Esophagus squamous epithelium (tissue), 5 donors: ENCODE results near the gene HSD17B4. TPM values are rescaled to one million over a fixed set of nuclear protein-coding genes. Genes with fewer than 3 reads are reported as not detected.
A peak's percentile ranks its signal among the peaks of the same experiment; 100 is the strongest.
"Not testable (repeated sequence)": the region's sequence is repeated elsewhere in the genome, so short reads cannot be mapped to it uniquely, and the experiment has no call there.

Experiments used
- DNase-seq: peaks from one replicate; lab custom pipeline; 2025; lab: John Stamatoyannopoulos, UW
- H3K27ac ChIP-seq, 4 donors: fragments of 200-600 bp; sonication (generic); one replicate each; pipeline ENCODE4 v1.5.1; 2016 to 2019; ENCODE audit warnings: mild to moderate bottlenecking in 1 of 4
- H3K27me3 ChIP-seq, 4 donors: fragments of 200-600 bp; sonication (generic); 1 replicate in 3 of 4; 2 replicates in 1 of 4; pipeline versions ENCODE4 v1.5.1 to v1.6.0; 2017 to 2021; ENCODE audit warnings: antibody characterized with exemption in 1 of 4
- H3K36me3 ChIP-seq, 3 donors: fragments of 200-600 bp; sonication (generic); one replicate each; pipeline ENCODE4 v1.5.1; 2016 to 2019
- H3K4me1 ChIP-seq, 3 donors: fragments of 200-600 bp; sonication (generic); one replicate each; pipeline ENCODE4 v1.5.1; 2017 to 2019
- H3K4me3 ChIP-seq, 4 donors: fragments of 200-600 bp; sonication (generic); 1 replicate in 3 of 4; 2 replicates in 1 of 4; pipeline ENCODE4 v1.5.1; 2016 to 2019; ENCODE audit warnings: mild to moderate bottlenecking in 2 of 4, moderate library complexity in 1 of 4
- H3K9me3 ChIP-seq, 3 donors: fragments of 200-600 bp; sonication (generic); one replicate each; pipeline ENCODE4 v1.5.1; 2016 to 2019
- POLR2A ChIP-seq, 4 donors: fragments of 450-650 bp; IDR thresholded peaks; one replicate each; pipeline ENCODE4 v1.6.1; 2017; ENCODE audit warnings: antibody characterized with exemption in 4 of 4, mild to moderate bottlenecking in 4 of 4, moderate library complexity in 3 of 4
- WGBS, 2 donors: methylation state at CpG; one replicate each; pipeline ENCODE4 v1.1.5; 2018; 5-methylcytosine and 5-hydroxymethylcytosine counted together
- intact Hi-C: fragments of 100-400 bp; cut with DNase I; formaldehyde crosslinking; loops from one replicate; pipeline ENCODE4 v1.15.0; 2022
- total RNA-seq, 4 donors: library from RNA; depleted of rRNA; stranded (reverse); fragments of >200 nt; gene quantifications; one replicate each; pipeline ENCODE4 v1.1.0, GENCODE V29; 2016
- TF ChIP-seq, protein P1 (sequence below), 6 experiments: fragments of 450-650 bp in 4 of 6; fragments of 200-600 bp in 2 of 6; sonication (generic) in 2 of 6; IDR thresholded peaks; one replicate each; pipeline ENCODE4 v1.5.1; 2016 to 2019; ENCODE audit warnings: antibody characterized with exemption in 6 of 6, mild to moderate bottlenecking in 4 of 6, moderate library complexity in 4 of 6
- donor health status: DM: yes; HTN: yes; CAD: no.

The HSD17B4 gene
- total RNA-seq, 4 donors from 2014 or later, result 108 to 216 (median 141) TPM

DNA sequence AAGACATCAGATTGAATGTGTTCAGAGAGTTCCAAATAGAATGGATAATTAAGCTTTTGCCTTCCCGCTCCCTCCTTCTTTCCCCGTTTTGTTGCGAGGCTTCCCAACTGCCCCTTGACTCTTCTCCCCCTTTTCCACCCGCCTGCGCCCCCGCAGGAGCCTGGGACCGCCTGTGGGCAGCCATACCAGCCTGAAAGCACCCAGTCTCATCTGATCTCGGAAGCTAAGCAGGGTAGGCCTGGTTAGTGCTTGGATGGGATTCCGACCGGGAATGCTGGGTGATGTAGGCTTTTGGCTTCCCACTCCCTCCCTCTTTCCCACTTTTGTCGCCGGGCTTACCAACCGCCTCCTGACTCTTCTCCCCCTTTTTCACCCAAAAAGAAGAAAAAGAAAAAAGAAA is 6.8 kb upstream of the HSD17B4 start:
- H3K27ac ChIP-seq, result no peak overlapping the region
- H3K9me3 ChIP-seq, result peaks cover 0 to 7% (median 0%) of the 10 kb centered on the region in 3 donors
- H3K4me3 ChIP-seq, result no peak overlapping the region
- no peaks in the 10 kb centered on the region for H3K36me3 ChIP-seq
- TF ChIP-seq POLR2A (IDR thresholded peaks at IDR 0.05), result no peak
- TF ChIP-seq, protein P1, sequence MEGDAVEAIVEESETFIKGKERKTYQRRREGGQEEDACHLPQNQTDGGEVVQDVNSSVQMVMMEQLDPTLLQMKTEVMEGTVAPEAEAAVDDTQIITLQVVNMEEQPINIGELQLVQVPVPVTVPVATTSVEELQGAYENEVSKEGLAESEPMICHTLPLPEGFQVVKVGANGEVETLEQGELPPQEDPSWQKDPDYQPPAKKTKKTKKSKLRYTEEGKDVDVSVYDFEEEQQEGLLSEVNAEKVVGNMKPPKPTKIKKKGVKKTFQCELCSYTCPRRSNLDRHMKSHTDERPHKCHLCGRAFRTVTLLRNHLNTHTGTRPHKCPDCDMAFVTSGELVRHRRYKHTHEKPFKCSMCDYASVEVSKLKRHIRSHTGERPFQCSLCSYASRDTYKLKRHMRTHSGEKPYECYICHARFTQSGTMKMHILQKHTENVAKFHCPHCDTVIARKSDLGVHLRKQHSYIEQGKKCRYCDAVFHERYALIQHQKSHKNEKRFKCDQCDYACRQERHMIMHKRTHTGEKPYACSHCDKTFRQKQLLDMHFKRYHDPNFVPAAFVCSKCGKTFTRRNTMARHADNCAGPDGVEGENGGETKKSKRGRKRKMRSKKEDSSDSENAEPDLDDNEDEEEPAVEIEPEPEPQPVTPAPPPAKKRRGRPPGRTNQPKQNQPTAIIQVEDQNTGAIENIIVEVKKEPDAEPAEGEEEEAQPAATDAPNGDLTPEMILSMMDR (IDR thresholded peaks at IDR 0.05), result no peak
- no peaks in the 10 kb centered on the region for H3K27me3 ChIP-seq
- intact Hi-C loops, result no loop called here
- no peak for DNase-seq
- no peaks in the 10 kb centered on the region for H3K4me1 ChIP-seq
- WGBS, 2 donors, result 66 to 79% methylated on average over 10 to 11 of the region's 13 CpGs

DNA sequence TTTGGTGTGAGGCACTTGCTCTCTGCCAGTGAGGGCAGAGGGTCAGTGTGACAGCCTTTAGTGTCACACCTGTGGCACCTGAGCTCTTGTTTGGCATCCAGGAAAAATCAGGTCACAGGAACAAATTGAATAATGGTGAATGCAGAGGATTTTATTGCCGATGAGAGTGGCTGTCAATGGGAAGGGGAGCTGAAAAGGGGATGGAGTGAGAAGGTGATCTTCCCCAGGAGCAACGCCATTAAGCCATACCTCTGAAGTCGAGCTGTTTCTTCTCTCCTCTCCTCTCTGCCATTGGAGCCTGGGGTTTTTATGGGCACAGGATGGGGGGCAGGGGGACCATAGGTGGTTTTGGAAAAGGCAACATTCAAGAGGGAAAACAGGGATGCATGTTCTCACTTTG is 2.4 kb upstream of the HSD17B4 start:
- intact Hi-C loops, result no loop called here
- H3K27me3 ChIP-seq, result no peaks in the 10 kb centered on the region
- no peak for DNase-seq
- H3K36me3 ChIP-seq, result no peaks in the 10 kb centered on the region
- H3K4me1 ChIP-seq, result peaks cover 5 to 23% (median 13%) of the 10 kb centered on the region in 3 donors
- H3K9me3 ChIP-seq, result peaks cover 0 to 7% (median 0%) of the 10 kb centered on the region in 3 donors
- TF ChIP-seq, protein P1 (IDR thresholded peaks at IDR 0.05), result no peak
- no peak for TF ChIP-seq POLR2A (IDR thresholded peaks at IDR 0.05)
- H3K27ac ChIP-seq, result no peak overlapping the region
- no peak overlapping the region for H3K4me3 ChIP-seq
- 92 to 100% methylated on average over 2 to 3 of the region's 3 CpGs for WGBS, 2 donors

- not testable (repeated sequence) for DNase-seq, H3K4me3 ChIP-seq
Observed at GRCh38 chr5:119450627-119451026, 1.7 kb upstream of the HSD17B4 start.

DNA sequence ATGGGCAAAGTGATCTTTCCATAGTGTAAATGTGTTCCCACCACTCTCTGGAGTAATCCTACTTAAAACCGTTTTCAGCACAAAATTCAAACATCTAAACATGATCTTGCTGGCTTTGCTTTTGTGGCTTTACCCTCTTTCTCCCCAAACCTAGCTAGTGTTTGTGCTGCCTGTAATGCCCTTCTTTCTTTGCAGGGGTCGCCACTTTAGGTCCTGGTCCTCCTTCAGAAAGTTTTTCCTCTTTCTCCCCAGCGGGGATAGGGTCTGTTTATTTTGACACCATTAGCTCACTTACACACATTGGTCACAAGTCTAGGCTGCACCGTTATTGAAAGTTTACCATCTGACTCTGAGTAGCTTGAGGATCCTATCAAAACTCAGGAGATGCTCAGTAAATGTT is 736 bp upstream of the HSD17B4 start:
- H3K4me3 ChIP-seq, result no peak overlapping the region

More at GRCh38 chr5:119450627-119451026, 1.7 kb upstream of the HSD17B4 start:
- intact Hi-C loops, H3K27me3 ChIP-seq, H3K27ac ChIP-seq, H3K9me3 ChIP-seq, H3K36me3 ChIP-seq: not testable (repeated sequence)
- H3K4me1 ChIP-seq, result peaks cover 5 to 23% (median 13%) of the 10 kb centered on the region in 3 donors
- WGBS, 2 donors, result 70 to 81% methylated on average over 4 of the region's 4 CpGs

DNA sequence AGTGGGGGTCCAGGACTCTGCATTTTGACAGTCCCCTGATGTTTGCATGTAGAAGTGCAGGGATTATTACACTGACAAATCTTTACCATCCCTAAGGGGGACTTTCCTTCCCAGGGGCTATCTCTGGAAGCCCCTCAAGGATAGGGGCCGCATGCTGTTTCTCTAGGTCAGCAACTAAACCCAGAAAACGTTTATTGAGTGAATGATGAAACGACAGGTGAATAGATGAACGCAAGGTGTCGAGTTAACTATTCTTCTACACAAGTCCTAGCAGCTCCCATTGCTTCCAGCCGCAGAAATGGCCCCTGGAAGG is 281 bp upstream of the HSD17B4 start:
- no peaks in the 10 kb centered on the region for H3K27me3 ChIP-seq
- TF ChIP-seq, protein P1 (IDR thresholded peaks at IDR 0.05), result no peak
- TF ChIP-seq POLR2A (IDR thresholded peaks at IDR 0.05), result no peak
- peak overlapping the region; percentile 52 to 91 (median 70) for H3K4me3 ChIP-seq
- H3K4me1 ChIP-seq, result peaks cover 5 to 23% (median 13%) of the 10 kb centered on the region in 3 donors
- H3K36me3 ChIP-seq, result peaks cover 0 to 12% (median 0%) of the 10 kb centered on the region in 3 donors
- intact Hi-C loops, result no loop called here
- no peak for DNase-seq
- WGBS, 2 donors, result 24 to 32% methylated on average over 5 to 6 of the region's 6 CpGs
- peak overlapping the region; percentile 82 to 95 (median 90) for H3K27ac ChIP-seq
- H3K9me3 ChIP-seq, result peaks cover 0 to 7% (median 0%) of the 10 kb centered on the region in 3 donors

More for the DNA sequence above, 736 bp upstream of the HSD17B4 start:
- H3K36me3 ChIP-seq, result peaks cover 0 to 8% (median 0%) of the 10 kb centered on the region in 3 donors
- H3K27ac ChIP-seq, result peak overlapping the region in 1 of 4 donors; percentile 89
- TF ChIP-seq POLR2A (IDR thresholded peaks at IDR 0.05), result no peak
- TF ChIP-seq, protein P1 (IDR thresholded peaks at IDR 0.05), result no peak
- H3K4me1 ChIP-seq, result peaks cover 5 to 23% (median 13%) of the 10 kb centered on the region in 3 donors
- intact Hi-C loops, result no loop called here
- no peak for DNase-seq
- H3K9me3 ChIP-seq, result peaks cover 0 to 7% (median 0%) of the 10 kb centered on the region in 3 donors
- H3K27me3 ChIP-seq, result no peaks in the 10 kb centered on the region
- WGBS, 2 donors, result 70 to 87% methylated on average over 4 of the region's 4 CpGs

- peaks cover 0 to 21% (median 0%) of the 10 kb centered on the region in 3 donors for H3K36me3 ChIP-seq
- peaks cover 0 to 7% (median 0%) of the 10 kb centered on the region in 3 donors for H3K9me3 ChIP-seq
- intact Hi-C loops, result no loop called here
- no peaks in the 10 kb centered on the region for H3K27me3 ChIP-seq
- peaks cover 5 to 23% (median 13%) of the 10 kb centered on the region in 3 donors for H3K4me1 ChIP-seq
- peak overlapping the region; percentile 52 to 91 (median 70) for H3K4me3 ChIP-seq
- no peak for TF ChIP-seq POLR2A (IDR thresholded peaks at IDR 0.05)
- TF ChIP-seq, protein P1 (IDR thresholded peaks at IDR 0.05), result no peak
- WGBS, 2 donors, result 4 to 7% methylated on average over 12 of the region's 12 CpGs
- H3K27ac ChIP-seq, result peak overlapping the region; percentile 82 to 95 (median 90)
- no peak for DNase-seq
Observed at GRCh38 chr5:119453040-119453373, 710 bp downstream of the HSD17B4 start.
